ENCODE data around the gene SOHLH1. TPM values are rescaled to one million over a fixed set of nuclear protein-coding genes. Genes with fewer than 3 reads are reported as not detected.

The SOHLH1 gene
- total RNA-seq, 2 experiments from 2014 or later, result not detected

DNA sequence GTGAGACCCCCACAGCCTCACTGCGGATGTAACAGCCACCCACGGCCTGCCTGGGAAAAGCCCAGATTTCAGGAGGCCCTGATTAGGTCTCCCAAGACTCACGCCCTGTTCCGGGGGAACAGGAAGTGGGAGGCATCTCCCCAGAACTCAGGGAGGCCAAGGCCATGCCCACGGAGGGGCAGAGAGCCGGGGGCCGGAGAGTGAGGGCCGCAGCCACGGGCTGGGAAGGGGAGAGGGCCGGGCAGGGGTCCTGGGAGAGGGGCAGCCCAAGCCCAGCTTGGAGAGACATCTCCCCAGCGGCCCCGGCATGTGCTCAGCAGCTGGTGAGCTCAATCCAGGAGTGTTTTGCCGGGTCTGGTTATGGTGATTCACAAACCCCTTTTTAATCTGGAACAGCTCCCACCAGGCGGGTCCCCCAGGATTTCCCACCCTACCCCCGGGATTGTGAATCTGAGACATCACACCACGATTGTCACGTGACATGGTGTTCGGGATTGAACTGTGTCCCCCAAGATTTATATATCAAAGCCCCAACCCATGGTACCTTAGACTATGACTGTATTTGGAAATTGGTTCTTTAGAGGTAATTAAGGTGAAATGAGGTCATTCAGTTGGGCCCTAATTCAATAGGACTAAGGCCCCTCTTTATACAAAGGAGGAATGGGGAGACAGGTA, 29.3 kb upstream of the SOHLH1 start:
- H3K36me3 ChIP-seq (ENCODE audit: insufficient read depth, low read length), result no peaks in the 10 kb centered on the region
- no peaks in the 10 kb centered on the region for H3K4me1 ChIP-seq (ENCODE audit: insufficient read depth, low read length, poor library complexity, severe bottlenecking)
- no peaks in the 10 kb centered on the region for H3K9me2 ChIP-seq (ENCODE audit: insufficient read depth, low read length)
- DNase-seq (ENCODE audit: low spot score), result no peak
- no peak overlapping the region for H3K27ac ChIP-seq (ENCODE audit: low read depth, low read length, poor library complexity, severe bottlenecking)
- CTCF ChIA-PET (ENCODE audit: unreplicated experiment), result no interaction called here
- intact Hi-C loops (cut with micrococcal nuclease; ENCODE audit: unreplicated experiment), result no loop called here
- H4K20me1 ChIP-seq (ENCODE audit: insufficient read depth, low read length), result no peaks in the 10 kb centered on the region
- no peak for TF ChIP-seq EZH2phosphoT487 (IDR thresholded peaks at IDR 0.05; ENCODE audit: borderline replicate concordance, low read depth, low read length)
- TF ChIP-seq, protein P1, sequence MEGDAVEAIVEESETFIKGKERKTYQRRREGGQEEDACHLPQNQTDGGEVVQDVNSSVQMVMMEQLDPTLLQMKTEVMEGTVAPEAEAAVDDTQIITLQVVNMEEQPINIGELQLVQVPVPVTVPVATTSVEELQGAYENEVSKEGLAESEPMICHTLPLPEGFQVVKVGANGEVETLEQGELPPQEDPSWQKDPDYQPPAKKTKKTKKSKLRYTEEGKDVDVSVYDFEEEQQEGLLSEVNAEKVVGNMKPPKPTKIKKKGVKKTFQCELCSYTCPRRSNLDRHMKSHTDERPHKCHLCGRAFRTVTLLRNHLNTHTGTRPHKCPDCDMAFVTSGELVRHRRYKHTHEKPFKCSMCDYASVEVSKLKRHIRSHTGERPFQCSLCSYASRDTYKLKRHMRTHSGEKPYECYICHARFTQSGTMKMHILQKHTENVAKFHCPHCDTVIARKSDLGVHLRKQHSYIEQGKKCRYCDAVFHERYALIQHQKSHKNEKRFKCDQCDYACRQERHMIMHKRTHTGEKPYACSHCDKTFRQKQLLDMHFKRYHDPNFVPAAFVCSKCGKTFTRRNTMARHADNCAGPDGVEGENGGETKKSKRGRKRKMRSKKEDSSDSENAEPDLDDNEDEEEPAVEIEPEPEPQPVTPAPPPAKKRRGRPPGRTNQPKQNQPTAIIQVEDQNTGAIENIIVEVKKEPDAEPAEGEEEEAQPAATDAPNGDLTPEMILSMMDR (conservative IDR thresholded peaks at IDR 0.05; ENCODE audit: low read length), result no peak
- H3K79me2 ChIP-seq (ENCODE audit: insufficient read depth, low read depth, low read length), result no peaks in the 10 kb centered on the region
- POLR2A ChIA-PET, result no interaction called here
- H3K4me3 ChIP-seq (ENCODE audit: low read depth, low read length, poor library complexity, severe bottlenecking), result no peak overlapping the region
- H2AFZ ChIP-seq (ENCODE audit: low read length), result no peak overlapping the region
- BruUV-seq (replicated peaks), result no TSS peak
- H3K4me2 ChIP-seq (ENCODE audit: low read length), result no peak overlapping the region
- H3K9me3 ChIP-seq (ENCODE audit: low read length), result no peaks in the 10 kb centered on the region

DNA sequence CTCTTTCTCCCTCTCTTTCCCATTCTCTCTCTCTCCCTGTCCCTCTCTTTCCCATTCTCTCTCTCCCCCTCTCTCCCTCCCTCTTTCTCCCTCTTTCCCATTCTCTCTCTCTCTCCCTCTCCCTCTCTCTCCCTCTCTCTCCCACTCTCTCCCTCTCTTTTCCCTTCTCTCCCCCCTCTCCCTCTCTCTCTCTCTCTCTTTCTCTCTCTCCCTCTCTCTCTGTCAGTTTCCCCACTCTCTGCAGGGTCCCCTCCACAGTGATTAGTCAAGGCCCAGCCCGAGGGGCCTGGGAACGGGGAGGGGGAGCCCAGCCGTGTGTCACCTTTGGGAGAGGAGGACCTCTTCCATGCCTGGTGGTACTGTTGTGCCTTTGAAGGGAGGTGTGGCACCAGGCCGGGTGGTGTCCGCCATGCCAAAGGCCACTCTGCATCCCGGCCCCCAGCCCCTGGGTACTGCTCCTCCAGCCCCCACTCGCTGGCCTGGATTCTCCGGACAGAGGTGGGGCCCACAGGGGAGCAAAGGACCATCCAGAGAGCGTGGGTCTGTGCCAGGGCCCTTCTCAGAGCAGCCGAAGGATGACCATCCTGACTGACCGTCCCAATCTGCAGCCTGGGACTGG, 28.1 kb upstream of the SOHLH1 start:
- no peak for TF ChIP-seq EZH2phosphoT487 (IDR thresholded peaks at IDR 0.05; ENCODE audit: borderline replicate concordance, low read depth, low read length)
- TF ChIP-seq, protein P1 (conservative IDR thresholded peaks at IDR 0.05; ENCODE audit: low read length), result no peak
- CTCF ChIA-PET (ENCODE audit: unreplicated experiment), result no interaction called here
- Histone ChIP-seq H3K36me3 (ENCODE audit: insufficient read depth, low read length) (no peaks in the 10 kb centered on the region), H3K4me2 (ENCODE audit: low read length) (no peak overlapping the region), H3K9me2 (ENCODE audit: insufficient read depth, low read length) (no peaks in the 10 kb centered on the region), H3K4me3 (ENCODE audit: low read depth, low read length, poor library complexity, severe bottlenecking) (no peak overlapping the region), H3K27ac (ENCODE audit: low read depth, low read length, poor library complexity, severe bottlenecking) (no peak overlapping the region), H3K4me1 (ENCODE audit: insufficient read depth, low read length, poor library complexity, severe bottlenecking) (no peaks in the 10 kb centered on the region), H2AFZ (ENCODE audit: low read length) (no peak overlapping the region), H4K20me1 (ENCODE audit: insufficient read depth, low read length) (no peaks in the 10 kb centered on the region), H3K79me2 (ENCODE audit: insufficient read depth, low read depth, low read length) (no peaks in the 10 kb centered on the region), H3K9me3 (ENCODE audit: low read length) (no peaks in the 10 kb centered on the region)
- no TSS peak for BruUV-seq (replicated peaks)
- intact Hi-C loops (cut with micrococcal nuclease; ENCODE audit: unreplicated experiment), result no loop called here
- POLR2A ChIA-PET, result no interaction called here
- DNase-seq (ENCODE audit: low spot score), result no peak

DNA sequence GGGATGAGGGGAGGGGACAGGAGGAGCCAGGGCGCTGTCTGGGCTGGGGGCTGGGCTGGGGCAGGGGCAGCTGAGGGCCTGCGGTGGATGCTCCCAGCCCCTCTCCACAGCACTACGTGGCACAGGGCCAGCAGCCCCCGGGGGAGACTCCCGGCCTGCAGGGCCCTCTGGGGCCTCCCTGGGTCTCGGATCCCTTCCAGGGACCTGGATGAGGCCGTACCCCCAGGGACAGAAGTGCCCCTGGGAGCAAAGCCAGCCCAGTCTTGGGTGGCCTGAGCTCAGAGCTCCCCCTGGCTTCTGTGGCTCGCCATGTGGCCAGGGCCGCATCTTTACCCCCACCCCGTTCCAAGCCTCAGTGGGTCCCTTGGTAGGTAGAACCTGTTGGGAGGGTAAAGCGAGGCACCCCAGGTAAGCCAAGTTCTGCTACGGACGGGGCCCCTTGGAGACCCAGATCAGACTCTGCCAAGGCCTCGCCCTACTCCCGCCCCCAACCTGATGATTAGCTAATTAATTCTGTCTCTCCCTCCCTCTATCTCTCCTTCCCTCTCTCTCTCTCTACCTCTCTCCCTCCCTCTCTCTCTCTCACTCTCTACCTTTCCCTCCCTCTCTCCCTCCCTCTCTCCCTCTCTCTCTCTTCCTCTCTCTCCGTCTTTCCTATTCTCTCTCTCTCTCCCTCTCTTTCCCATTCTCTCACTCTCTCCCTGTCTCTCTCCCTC, 27.0 kb upstream of the SOHLH1 start:
- H4K20me1 ChIP-seq (ENCODE audit: insufficient read depth, low read length), result no peaks in the 10 kb centered on the region
- ChIA-PET CTCF (ENCODE audit: unreplicated experiment) (no interaction called here), POLR2A (no interaction called here)
- no peaks in the 10 kb centered on the region for H3K36me3 ChIP-seq (ENCODE audit: insufficient read depth, low read length)
- no peak overlapping the region for H3K4me2 ChIP-seq (ENCODE audit: low read length)
- no peak for DNase-seq (ENCODE audit: low spot score)
- H3K27ac ChIP-seq (ENCODE audit: low read depth, low read length, poor library complexity, severe bottlenecking), result no peak overlapping the region
- H3K9me2 ChIP-seq (ENCODE audit: insufficient read depth, low read length), result no peaks in the 10 kb centered on the region
- no peaks in the 10 kb centered on the region for H3K4me1 ChIP-seq (ENCODE audit: insufficient read depth, low read length, poor library complexity, severe bottlenecking)
- intact Hi-C loops (cut with micrococcal nuclease; ENCODE audit: unreplicated experiment), result no loop called here
- no peak overlapping the region for H2AFZ ChIP-seq (ENCODE audit: low read length)
- TF ChIP-seq, protein P1 (conservative IDR thresholded peaks at IDR 0.05; ENCODE audit: low read length), result peak; percentile 30; the same call in 1 of the 2 replicates
- TF ChIP-seq EZH2phosphoT487 (IDR thresholded peaks at IDR 0.05; ENCODE audit: borderline replicate concordance, low read depth, low read length), result no peak
- no TSS peak for BruUV-seq (replicated peaks)
- no peaks in the 10 kb centered on the region for H3K79me2 ChIP-seq (ENCODE audit: insufficient read depth, low read depth, low read length)
- no peaks in the 10 kb centered on the region for H3K9me3 ChIP-seq (ENCODE audit: low read length)
- H3K4me3 ChIP-seq (ENCODE audit: low read depth, low read length, poor library complexity, severe bottlenecking), result no peak overlapping the region
